Fibroblast of pulmonary artery (primary cell): ENCODE data around the gene TUBB1.

Experiments used
- DNase-seq: peaks from one replicate; pipeline ENCODE4 v3.0.0-alpha.2; 2010; ENCODE audit warnings: low read depth
- H3K4me3 ChIP-seq: replicated peaks from 2 replicates; pipeline ENCODE4 v1.5.1; 2011; ENCODE audit warnings: low read depth, mild to moderate bottlenecking, control low read depth, low read length, moderate library complexity
- CTCF ChIP-seq: IDR thresholded peaks from 2 replicates; pipeline ENCODE4 v1.5.1; 2011; ENCODE audit warnings: mild to moderate bottlenecking, control low read depth, low read length, inconsistent platforms; ENCODE audit errors: missing control alignments

Gene TUBB1

GRCh38 chr20:58995461-58996225 is 23.6 kb upstream of the TUBB1 start:
- no peak for DNase-seq

DNA sequence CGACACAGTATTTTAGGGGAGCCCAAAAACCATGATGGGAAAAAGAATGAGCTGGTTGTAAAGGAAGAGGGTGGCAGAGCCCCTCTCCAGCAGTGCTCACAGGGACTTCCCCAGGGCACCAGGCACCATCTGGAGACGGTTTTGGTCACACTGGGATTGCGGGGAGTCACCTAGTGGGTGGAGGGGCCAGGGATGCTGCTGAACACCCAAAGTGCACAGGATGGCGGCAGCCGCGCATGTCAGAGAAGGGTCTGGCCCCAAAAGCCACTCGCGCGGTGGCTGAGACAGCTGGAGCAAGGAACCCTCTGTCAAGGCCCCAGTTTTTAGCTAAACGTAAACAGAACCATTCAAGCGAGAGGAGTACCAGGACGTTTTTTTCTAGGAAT is 23.0 kb upstream of the TUBB1 start:
- no peak for DNase-seq
- TF ChIP-seq CTCF: no peak

More at GRCh38 chr20:58995461-58996225, 23.6 kb upstream of the TUBB1 start:
- no peak for TF ChIP-seq CTCF
- H3K4me3 ChIP-seq: no peak overlapping the region

DNA sequence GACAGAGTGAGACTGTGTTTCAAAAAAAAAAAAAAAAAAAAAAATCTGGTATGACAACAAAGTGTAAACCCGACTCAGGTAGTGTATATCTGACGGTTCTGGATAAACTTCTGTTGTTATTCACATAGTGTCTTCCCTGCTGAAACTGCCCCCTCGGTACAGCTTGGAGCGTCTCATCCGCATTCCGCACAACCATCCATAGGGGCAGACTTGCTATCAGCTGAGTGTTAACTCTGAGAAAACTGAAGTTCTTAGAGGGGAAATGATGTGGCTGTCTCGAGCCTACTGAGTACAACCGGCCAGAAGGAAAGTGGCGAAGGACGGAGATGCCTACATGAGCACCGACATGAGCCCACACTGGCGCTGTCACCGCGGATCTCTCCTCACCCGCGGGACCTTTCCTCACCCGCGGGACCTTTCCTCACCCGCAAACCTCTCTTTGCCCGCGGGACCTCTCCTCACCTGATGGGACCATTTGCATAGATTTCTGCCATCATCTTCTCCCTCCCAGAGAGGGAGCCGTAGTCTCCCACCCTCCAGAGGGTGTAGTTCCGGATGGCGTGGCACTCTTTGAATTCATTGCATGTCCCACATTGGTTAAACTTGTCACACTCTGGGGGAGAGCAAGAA is 22.0 kb upstream of the TUBB1 start:
- H3K4me3 ChIP-seq: no peak overlapping the region
- no peak for TF ChIP-seq CTCF
- DNase-seq: no peak

More for the DNA sequence above, 23.0 kb upstream of the TUBB1 start:
- H3K4me3 ChIP-seq: no peak overlapping the region

DNA sequence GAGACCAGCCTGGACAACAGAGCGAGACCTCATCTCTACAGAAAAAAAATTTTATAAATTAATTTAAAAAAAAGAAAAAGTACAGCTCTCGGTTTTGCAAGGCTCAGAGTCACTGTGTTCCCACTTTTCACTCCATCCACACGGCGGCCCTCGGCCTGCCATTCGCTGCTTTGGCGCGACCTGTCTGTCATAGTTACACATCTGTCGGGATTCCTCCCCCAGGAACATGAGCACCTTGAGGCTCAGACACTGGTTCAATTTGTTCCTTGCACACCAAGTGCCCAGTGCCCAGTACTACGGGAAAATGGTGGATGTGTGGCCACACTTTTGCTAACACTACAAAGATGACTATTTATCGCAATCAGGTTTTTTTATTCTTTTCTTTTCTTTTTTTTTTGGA is 20.6 kb upstream of the TUBB1 start:
- H3K4me3 ChIP-seq: no peak overlapping the region
- DNase-seq: no peak
- TF ChIP-seq CTCF: no peak

- no peak for DNase-seq
- TF ChIP-seq CTCF: no peak
- H3K4me3 ChIP-seq: no peak overlapping the region
Measured at GRCh38 chr20:59000326-59000725, 18.9 kb upstream of the TUBB1 start.

DNA sequence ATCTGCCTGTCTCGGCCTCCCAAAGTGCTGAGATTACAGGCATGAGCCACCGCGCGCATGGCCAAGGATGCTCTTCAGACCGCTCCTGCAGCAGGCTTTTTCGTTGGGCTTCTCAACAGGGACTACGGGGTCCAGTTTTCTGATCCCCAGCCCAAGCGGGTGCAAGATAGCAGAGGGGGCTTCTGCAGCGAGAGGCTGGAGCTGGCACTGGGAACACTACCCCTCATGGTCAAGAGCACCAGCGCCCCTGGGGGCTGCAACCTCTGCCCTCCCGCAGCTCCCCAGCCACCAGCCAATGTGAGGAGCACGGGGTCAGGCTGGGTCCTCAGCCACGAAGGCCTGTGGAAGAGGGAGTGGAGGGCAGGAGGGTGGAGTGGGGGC is 18.2 kb upstream of the TUBB1 start:
- TF ChIP-seq CTCF: no peak
- no peak for DNase-seq

More for the DNA sequence above, 18.2 kb upstream of the TUBB1 start:
- H3K4me3 ChIP-seq: no peak overlapping the region
